ENCODE data around the gene GNG7.
"Not testable (repeated sequence)": the region's sequence is repeated elsewhere in the genome, so short reads cannot be mapped to it uniquely, and the experiment has no call there.

GNG7 gene

GRCh38 chr19:2643123-2643737 is 59.3 kb downstream of the GNG7 start:
- DNase-seq (ENCODE audit: low spot score), result not testable (repeated sequence)

DNA sequence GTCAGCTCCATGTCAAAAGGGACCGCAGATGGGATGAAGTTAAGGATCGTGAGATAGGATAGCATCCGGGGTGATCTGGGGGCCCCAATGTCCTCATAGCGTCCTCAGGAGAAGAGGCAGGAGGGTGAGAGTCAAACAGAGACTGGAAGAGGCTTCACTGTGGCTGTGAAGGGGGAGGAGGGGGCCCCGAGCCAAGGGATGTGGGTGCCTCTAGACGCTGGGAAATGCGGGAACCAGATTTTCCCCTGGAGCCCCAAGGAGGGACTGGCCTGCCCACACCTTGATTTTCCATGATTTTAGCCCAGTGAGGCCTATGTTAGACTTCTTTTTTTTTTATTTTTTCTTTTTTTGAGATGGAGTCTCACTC is 61.2 kb downstream of the GNG7 start:
- no peak for DNase-seq (ENCODE audit: low spot score)

DNA sequence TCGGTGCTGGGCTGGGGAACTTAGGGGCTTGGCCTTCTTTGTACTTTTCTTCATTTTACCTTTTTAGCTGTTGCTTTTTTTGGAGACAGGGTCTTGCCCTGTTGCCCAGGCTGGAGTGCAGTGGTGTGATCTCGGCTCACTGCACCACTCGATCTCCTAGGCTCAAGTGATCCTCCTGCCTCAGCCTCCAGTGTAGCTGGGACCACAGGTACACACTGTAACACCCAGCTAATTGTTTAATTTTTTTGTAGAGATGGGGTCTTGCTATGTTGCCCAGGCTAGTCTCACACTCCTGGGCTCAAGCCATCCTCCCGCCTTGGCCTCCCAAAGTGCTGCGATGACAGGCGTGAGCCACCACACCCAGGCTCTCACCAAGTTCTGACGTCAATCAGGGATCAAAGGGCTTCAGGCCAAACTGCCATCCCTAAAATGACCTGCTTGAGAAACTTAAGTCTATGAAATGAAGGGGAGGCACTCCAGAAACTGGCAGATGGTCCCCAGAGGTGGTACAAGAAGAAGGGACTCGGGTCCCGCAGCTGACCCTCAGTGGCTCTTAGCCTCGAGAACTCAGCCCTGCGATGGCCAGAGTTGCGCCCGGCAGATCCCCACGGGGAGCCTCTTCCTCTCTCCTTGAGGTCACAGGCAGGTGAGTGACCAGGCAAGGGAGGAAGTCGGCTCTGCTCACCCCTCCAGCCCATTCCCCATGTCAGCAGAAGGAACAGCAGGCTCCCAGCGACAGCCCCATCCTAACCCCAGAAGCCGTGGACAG is 61.7 kb downstream of the GNG7 start:
- no peak for DNase-seq (ENCODE audit: low spot score)

- DNase-seq (ENCODE audit: low spot score), result no peak
Observed at GRCh38 chr19:2639999-2640398, 62.5 kb downstream of the GNG7 start.

DNA sequence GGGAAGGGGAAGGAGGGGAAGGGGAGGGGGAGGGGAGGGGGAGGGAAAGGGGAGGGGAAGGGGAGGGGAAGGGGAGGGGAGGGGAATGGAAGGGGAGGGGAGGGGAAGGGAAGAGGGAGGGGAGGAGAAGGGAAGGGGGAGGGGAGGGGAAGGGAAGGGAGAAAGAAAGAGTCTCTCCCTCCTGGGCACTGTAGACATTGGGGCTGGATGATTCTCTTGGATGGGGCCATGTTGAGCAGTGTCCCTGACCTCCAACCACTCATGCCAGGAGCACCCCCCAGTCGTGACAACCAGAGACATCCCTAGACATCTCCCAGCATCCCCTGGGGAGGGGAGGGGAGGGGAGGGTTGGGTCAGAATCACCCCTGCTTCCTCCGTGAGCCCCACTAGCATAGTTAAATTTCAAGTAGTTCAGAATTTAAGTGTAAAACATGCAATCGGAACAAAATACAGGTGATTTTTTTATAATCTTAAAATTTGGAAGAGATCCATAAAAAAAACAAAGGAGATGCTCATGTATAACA is 64.0 kb downstream of the GNG7 start:
- DNase-seq (ENCODE audit: low spot score), result no peak

- DNase-seq (ENCODE audit: low spot score), result no peak
Observed at GRCh38 chr19:2636897-2637683, 65.4 kb downstream of the GNG7 start.

GRCh38 chr19:2636141-2636896 is 66.2 kb downstream of the GNG7 start:
- DNase-seq (ENCODE audit: low spot score), result no peak

- DNase-seq (ENCODE audit: low spot score), result no peak
Observed at GRCh38 chr19:2634960-2635359, 67.5 kb downstream of the GNG7 start.

- DNase-seq (ENCODE audit: low spot score), result no peak
Observed at GRCh38 chr19:2634228-2634951, 68.1 kb downstream of the GNG7 start.

- no peak for DNase-seq (ENCODE audit: low spot score)
Observed at GRCh38 chr19:2633693-2634075, 68.8 kb downstream of the GNG7 start.

GRCh38 chr19:2631213-2631821 is 71.2 kb downstream of the GNG7 start:
- DNase-seq (ENCODE audit: low spot score), result no peak

DNA sequence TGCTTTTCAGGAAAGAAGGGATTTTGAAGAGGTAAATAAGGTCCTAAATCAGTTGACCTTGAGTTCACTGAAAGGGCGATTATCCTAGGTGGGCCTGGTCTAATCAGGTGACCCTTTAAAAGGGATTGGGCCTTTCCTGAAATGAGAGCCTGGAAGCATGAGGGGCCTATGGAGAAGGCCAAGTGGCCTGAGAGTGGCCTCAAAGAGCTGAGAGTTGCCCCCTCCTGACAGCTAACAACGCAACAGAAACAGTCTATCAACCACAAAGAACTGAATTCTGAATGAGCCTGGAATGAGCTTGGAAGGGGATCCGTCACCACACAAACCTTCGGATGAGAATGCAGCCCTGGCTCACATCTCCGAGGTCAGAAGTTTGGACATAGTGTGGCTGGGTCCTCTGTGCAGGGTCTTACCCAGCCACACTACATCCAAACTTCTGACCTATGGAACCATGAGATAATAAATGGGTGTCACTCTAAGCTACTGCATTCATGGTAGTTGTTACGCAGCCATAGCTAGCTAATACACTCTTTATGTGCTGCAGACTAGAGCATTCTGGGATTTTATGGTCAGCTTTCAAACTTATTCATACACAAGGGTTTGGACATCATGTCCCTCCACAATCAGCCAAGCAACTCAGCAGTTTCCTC is 72.0 kb downstream of the GNG7 start:
- DNase-seq (ENCODE audit: low spot score), result no peak

DNA sequence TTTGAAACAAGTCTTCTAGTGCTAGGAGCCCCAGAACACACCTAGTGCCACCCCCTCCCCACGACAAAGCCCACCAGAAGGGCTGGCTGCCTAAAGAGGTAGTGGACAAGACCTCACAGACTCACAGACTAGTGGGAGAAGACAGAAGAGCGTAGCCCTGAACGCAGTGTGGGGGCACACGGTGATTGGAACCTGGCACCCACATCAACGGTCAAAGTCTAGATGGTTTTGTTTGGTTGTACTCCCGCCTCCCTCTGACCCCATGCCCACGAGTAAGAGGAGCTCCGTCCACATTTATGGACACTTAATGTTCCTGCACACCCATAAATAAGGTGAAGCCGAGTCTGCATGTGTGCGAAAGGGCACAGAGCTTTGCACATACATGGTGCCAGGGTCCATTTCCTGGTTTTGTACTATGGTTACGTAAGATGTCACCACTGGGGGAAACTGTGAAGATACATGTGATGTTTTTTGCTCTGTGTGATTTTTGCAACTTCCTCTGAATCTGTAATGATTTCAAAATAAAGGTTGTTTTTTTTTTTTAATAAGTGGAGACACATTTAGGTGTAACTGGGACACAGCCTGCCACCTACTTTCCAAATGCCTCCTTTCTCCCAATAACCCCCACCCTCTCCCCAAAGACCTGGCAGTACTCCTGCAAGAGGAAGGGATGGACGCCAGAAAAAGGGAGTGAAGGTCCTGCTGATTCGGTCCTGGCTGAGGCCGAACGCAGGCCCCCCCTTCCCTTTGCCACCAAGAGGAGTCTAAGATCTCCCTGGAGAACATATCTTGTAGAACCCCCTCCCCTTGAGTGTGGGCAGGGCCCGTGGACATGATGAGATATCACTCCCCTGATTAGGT is 72.8 kb downstream of the GNG7 start:
- no peak for DNase-seq (ENCODE audit: low spot score)

GRCh38 chr19:2628597-2628996 is 73.9 kb downstream of the GNG7 start:
- no peak for DNase-seq (ENCODE audit: low spot score)

DNA sequence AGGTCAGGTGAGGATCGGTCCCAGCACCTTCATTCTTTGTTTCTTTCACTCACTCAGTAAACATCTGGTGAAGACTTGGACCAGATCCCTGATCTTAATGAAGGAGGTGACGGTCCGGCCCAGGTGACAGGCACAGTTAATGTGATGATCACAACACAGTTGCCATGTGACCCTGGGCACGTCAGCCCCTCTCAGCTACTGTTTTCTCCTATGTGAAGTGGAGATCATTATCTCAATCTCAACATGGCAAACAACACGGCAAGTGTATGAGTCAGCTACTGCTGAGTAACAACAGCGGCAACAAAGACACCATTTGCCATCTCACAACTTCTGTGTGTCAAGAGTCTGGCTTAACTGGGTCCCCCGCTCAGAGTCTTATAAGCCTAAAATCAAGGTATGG is 74.6 kb downstream of the GNG7 start:
- no peak for DNase-seq (ENCODE audit: low spot score)

DNA sequence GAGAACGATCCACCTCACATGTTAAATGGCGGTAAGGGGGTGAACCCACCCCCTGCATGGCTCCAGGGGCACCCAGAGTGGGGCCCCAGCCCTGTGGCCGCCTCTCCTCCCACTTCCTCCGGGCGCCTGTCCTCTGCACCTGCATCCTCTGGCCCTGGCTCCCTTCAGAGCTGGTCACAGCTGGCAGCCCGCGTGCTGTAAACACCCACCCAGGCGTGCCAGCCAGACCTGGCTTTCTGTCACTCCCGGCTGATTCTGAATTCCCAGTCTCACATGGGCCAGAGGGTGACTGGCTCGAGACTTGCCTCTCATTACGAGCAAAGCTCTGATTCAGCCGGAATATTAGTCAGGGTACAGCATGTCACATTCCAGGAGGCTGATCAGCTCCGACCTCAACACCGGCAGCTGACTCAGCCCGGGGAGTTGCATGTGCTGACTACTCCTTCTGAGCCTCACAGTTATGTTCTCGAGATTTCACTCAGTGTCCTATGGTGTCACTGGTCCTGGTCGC is 75.1 kb downstream of the GNG7 start:
- DNase-seq (ENCODE audit: low spot score), result no peak

- DNase-seq (ENCODE audit: low spot score), result no peak
Observed at GRCh38 chr19:2625434-2625833, 77.1 kb downstream of the GNG7 start.

DNA sequence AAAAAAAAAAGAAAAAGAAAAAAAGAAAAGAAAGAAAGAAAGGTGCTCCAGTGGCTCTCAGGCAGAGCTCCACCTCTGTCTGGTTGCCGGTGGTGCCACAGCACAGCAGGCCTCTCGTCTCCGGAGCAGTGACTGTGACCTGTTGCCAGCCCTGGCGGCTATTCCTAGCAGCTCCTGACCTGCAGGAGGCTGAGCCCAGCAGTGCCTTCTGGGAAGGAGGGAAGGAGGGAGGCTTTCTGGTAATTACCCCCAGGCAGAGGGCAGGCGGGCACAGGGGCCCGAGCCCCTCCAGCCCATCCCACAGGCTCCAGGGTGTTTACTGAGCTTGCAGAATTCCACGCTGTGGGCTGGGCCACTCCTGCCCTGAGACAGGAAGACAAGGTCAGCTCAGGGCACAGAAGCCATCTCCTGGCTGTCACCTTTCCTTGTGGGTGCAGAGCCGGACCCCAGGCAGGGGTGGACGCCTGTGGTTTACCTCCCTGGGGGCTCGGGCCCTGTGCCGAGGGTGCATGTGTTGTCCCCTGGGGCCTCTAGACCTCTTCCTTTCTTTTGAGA is 77.9 kb downstream of the GNG7 start:
- peak; percentile 25 for DNase-seq (ENCODE audit: low spot score)

- DNase-seq (ENCODE audit: low spot score), result no peak
Observed at GRCh38 chr19:2623798-2624197, 78.7 kb downstream of the GNG7 start.

Data from SK-N-DZ (cell line).